HG02763 (cell line): ENCODE measurements around the gene TMEM81.

Experiments
- ATAC-seq: cut with Tn5 transposase; IDR thresholded peaks from one replicate; pipeline ENCODE4 v1.9.1; 2021; ENCODE audit warnings: mild to moderate bottlenecking, moderate library complexity; ENCODE audit not compliant: unreplicated experiment

TMEM81 gene

DNA sequence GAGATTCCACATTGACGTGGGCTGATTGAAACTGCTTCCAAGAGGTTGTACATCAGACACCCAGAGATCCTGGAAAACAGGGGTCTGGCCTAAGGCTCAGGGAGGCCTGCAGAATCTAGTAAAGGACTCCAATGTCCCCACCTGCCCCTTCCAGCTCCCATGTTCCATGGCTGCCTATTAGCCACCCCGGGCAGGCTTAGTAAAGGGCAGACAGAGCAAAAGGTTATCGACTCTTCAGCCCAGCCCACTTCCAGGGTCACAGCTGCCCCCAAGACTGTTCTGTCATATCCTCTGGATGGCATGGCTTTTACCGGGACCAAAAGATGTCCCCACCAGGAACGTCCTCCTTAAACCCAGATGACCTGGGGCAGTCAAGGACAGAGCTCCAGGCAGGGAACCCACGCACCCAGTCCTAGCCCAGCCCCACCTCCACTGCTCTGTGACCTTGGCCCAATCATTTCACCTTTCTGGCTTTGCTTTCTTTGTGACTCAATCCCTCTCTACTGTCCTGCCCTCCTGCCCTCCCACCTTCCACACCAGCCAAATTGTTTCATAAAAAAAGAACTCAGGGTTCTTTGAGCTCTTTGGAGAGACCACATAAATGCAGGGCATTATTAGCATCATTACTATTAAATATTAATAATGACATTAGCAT lies 46.0 kb downstream of the TMEM81 start:
- ATAC-seq = no peak

GRCh38 chr1:205037539-205037938 lies 46.7 kb downstream of the TMEM81 start:
- no peak for ATAC-seq
